NCI-H1105 (cell line): ENCODE measurements around the gene RSKR.
"Not testable (repeated sequence)": the region's sequence is repeated elsewhere in the genome, so short reads cannot be mapped to it uniquely, and the experiment has no call there.

ENCODE experiments used
- DNase-seq: peaks from one replicate; lab custom pipeline; 2025; lab: John Stamatoyannopoulos, UW

The RSKR gene

GRCh38 chr17:28613931-28614381 lies at the start of gene RSKR:
Gene RSKR (minus strand): TSS chr17:28614185. CDS start chr17:28614161, 24 bp downstream.
- no peak for DNase-seq

GRCh38 chr17:28663723-28664122 lies 49.7 kb upstream of the RSKR start:
- no peak for DNase-seq

GRCh38 chr17:28662527-28662829 lies 48.5 kb upstream of the RSKR start:
- DNase-seq = no peak

- peak; percentile 73 for DNase-seq
Observed at GRCh38 chr17:28661635-28662526, 47.9 kb upstream of the RSKR start, which contains the start of the genes SDF2 and SUPT6H. Gene SDF2 (minus strand): TSS chr17:28661906. CDS start chr17:28661876, 30 bp downstream. Gene SUPT6H (plus strand): TSS chr17:28662205. CDS start chr17:28673402, 11,197 bp downstream.

GRCh38 chr17:28659497-28659881 lies 45.5 kb upstream of the RSKR start:
- not testable (repeated sequence) for DNase-seq

- not testable (repeated sequence) for DNase-seq
Observed at GRCh38 chr17:28658766-28659496, 44.9 kb upstream of the RSKR start.

- not testable (repeated sequence) for DNase-seq
Observed at GRCh38 chr17:28658342-28658741, 44.4 kb upstream of the RSKR start.

GRCh38 chr17:28657756-28658155 lies 43.8 kb upstream of the RSKR start:
- DNase-seq = no peak

GRCh38 chr17:28655160-28655559 lies 41.2 kb upstream of the RSKR start:
- no peak for DNase-seq

- DNase-seq = no peak
Observed at GRCh38 chr17:28648698-28649097, 34.7 kb upstream of the RSKR start.

GRCh38 chr17:28646039-28646754 lies 32.2 kb upstream of the RSKR start:
- no peak for DNase-seq

- DNase-seq = no peak
Observed at GRCh38 chr17:28645576-28645939, 31.6 kb upstream of the RSKR start.

- DNase-seq = peak; percentile 91
Observed at GRCh38 chr17:28644787-28645575, 31.0 kb upstream of the RSKR start, which contains the start of gene BLTP2. Gene BLTP2 (minus strand): TSS chr17:28645158. CDS start chr17:28645056, 102 bp downstream.

- no peak for DNase-seq
Observed at GRCh38 chr17:28643983-28644786, 30.2 kb upstream of the RSKR start.

- no peak for DNase-seq
Observed at GRCh38 chr17:28641579-28641978, 27.6 kb upstream of the RSKR start.

GRCh38 chr17:28635506-28635905 lies 21.5 kb upstream of the RSKR start:
- DNase-seq = no peak

GRCh38 chr17:28634206-28634865 lies 20.4 kb upstream of the RSKR start:
- DNase-seq = no peak

- DNase-seq = no peak
Observed at GRCh38 chr17:28626818-28627217, 12.8 kb upstream of the RSKR start.

- DNase-seq = no peak
Observed at GRCh38 chr17:28624148-28624547, 10.2 kb upstream of the RSKR start.

- DNase-seq = no peak
Observed at GRCh38 chr17:28623696-28624095, 9.7 kb upstream of the RSKR start.
